SH-SY5Y (cell line): Measurements from ENCODE around the gene PPP2R2D.

ENCODE experiments used
- GATA2 ChIP-seq: IDR thresholded peaks from 2 replicates; pipeline ENCODE4 v1.6.1; 2011; ENCODE audit warnings: mild to moderate bottlenecking, low read depth, low read length
- GATA3 ChIP-seq: IDR thresholded peaks from 2 replicates; pipeline ENCODE4 v1.6.1; 2011; ENCODE audit warnings: low read depth, mild to moderate bottlenecking, low read length, moderate library complexity

DNA sequence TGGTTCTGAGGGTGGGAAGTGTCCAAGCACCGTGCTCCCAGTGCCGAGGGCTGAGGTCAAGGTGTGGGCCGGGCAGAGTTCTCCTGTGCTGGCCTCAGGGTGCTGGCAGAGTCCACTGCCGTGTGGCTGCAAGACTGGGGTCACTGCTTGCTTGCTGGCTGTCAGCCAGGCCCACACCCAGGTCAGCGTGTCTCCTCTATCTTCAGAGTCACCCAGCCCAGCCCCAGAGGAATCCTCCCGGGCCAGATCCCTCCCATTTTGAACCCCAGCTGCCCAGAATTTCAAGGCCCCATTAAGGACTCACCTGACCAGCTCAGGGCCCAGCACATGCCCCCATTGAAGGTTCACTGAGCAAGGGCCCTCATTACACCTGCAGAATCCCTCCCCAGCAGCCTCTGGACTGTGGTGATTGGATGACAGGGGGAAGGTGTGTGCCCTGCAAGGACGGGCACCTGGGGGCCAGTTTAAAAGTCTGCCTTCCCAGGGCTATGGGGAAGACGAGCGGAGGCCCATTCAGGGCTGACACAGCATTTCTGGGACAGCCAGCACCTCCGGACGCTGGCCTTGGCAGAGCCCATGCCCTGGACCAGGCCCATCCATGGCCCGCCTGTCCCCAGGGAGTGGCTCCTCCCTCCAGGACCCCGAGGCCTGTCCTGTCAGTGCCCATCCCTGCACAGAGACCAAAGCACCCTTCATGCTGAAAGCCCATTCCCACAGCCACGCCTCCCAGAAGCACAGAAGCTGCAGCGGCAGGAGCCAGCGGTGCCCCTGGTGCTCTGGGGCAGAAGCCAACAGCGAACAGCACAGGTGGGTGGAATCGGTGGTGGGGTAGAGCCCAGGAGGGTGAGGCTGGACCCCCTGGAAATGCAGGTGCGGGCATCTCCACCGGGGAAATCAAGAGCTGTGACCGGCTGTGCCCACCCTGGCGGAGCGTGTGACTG, 45.1 kb upstream of the PPP2R2D start:
- TF ChIP-seq GATA2 (no peak), GATA3 (no peak)
